HCT116 (cell line): ENCODE results near the gene SPTBN1. TPM values are rescaled to one million over a fixed set of nuclear protein-coding genes. Genes with fewer than 3 reads are reported as not detected.

Source experiments
- ATAC-seq: fragments of 200-7000 bp; cut with Tn5 transposase; 2 replicates; pipeline ENCODE4 v1.9.1; 2020; ENCODE audit warnings: mild to moderate bottlenecking, moderate library complexity
- BruUV-seq: library from RNA; stranded (reverse); fragments of 400-500 nt; replicated peaks from 2 replicates; lab custom pipeline; 2021; lab: Mats Ljungman, UMichigan
- CTCF ChIA-PET: fragments of 300-600 bp; sonication (Branson Sonifier 250); formaldehyde crosslinking; loops from one replicate; lab custom pipeline; 2021; ENCODE audit warnings: antibody characterized with exemption; lab: Charles Lee
- POLR2A ChIA-PET: fragments of 300-600, 350-600 bp; sonication (Branson Sonifier 250); formaldehyde crosslinking; loops from one replicate; lab custom pipeline; 2021; ENCODE audit warnings: antibody characterized with exemption; lab: Charles Lee
- RAD21 ChIA-PET, 2 experiments: fragments of 300-600 bp; sonication (Branson Sonifier 250); formaldehyde crosslinking; loops; one replicate each; lab custom pipeline; 2023; ENCODE audit warnings: low total read pairs in 2 of 2; ENCODE audit not compliant: uncharacterized antibody in 2 of 2, unreplicated experiment in 2 of 2, low non-redundant PET in 1 of 2; lab: Charles Lee
- DNase-seq: peaks from one replicate; pipeline ENCODE4 v3.0.0-alpha.2; 2010; ENCODE audit warnings: low read depth, low spot score
- H2AFZ ChIP-seq: fragments of 200-600 bp; shearing (Covaris generic), sonication (generic); 2 replicates; pipeline ENCODE4 v1.6.1; 2017; ENCODE audit warnings: low read depth, mixed run types, mixed read lengths, antibody characterized with exemption, low read length; ENCODE audit not compliant: poor library complexity, severe bottlenecking
- H3K27ac ChIP-seq: 2 replicates; pipeline ENCODE4 v1.5.1; 2012; ENCODE audit warnings: low read depth, low read length
- H3K27me3 ChIP-seq: fragments of 200-600 bp; sonication (generic); 2 replicates; pipeline ENCODE4 v1.6.1; 2016; ENCODE audit warnings: mixed run types, low read length, mixed read lengths; ENCODE audit not compliant: insufficient read depth
- H3K36me3 ChIP-seq, 2 experiments: fragments of 200-500 bp in 1 of 2; fragments of 200-600 bp in 1 of 2; sonication (Bioruptor generic) in 1 of 2; sonication (generic) in 1 of 2; 2 replicates each; pipeline versions ENCODE4 v1.5.1 to v1.6.1; 2014 to 2016; ENCODE audit warnings: low read length in 2 of 2, inconsistent platforms in 1 of 2, mixed read lengths in 1 of 2, mixed run types in 1 of 2; ENCODE audit not compliant: insufficient read depth in 2 of 2, control insufficient read depth in 1 of 2
- H3K4me1 ChIP-seq, 2 experiments: fragments of 200-600 bp in 1 of 2; sonication (generic) in 1 of 2; 2 replicates each; pipeline versions ENCODE4 v1.5.1 to v1.6.1; 2012 to 2017; ENCODE audit warnings: low read length in 2 of 2, inconsistent platforms in 1 of 2, mild to moderate bottlenecking in 1 of 2, mixed read lengths in 1 of 2, mixed run types in 1 of 2, moderate library complexity in 1 of 2; ENCODE audit not compliant: insufficient read depth in 2 of 2, control insufficient read depth in 1 of 2
- H3K4me2 ChIP-seq: fragments of 200-600 bp; sonication (generic); 2 replicates; pipeline ENCODE4 v1.6.1; 2017; ENCODE audit warnings: mixed run types, low read length, mixed read lengths
- H3K4me3 ChIP-seq, 2 experiments: fragments of 200-600 bp in 1 of 2; sonication (generic) in 1 of 2; replicated peaks in 1 of 2; 2 replicates each; pipeline ENCODE4 v1.5.1; 2011 to 2016; ENCODE audit warnings: low read length in 2 of 2, control low read depth in 1 of 2, low read depth in 1 of 2, mild to moderate bottlenecking in 1 of 2, mixed read lengths in 1 of 2, mixed run types in 1 of 2
- H3K79me2 ChIP-seq: fragments of 200-600 bp; sonication (generic); 2 replicates; pipeline ENCODE4 v1.6.1; 2017; ENCODE audit warnings: mild to moderate bottlenecking, mixed run types, low read length, moderate library complexity, mixed read lengths; ENCODE audit not compliant: insufficient read depth
- H3K9ac ChIP-seq: fragments of 200-600 bp; sonication (generic); 2 replicates; pipeline ENCODE4 v1.6.1; 2016; ENCODE audit warnings: low read length, mixed read lengths
- H3K9me2 ChIP-seq: fragments of 200-600 bp; sonication (generic), shearing (Covaris generic); 2 replicates; pipeline ENCODE4 v1.6.1; 2017; ENCODE audit warnings: mixed run types, mild to moderate bottlenecking, moderate library complexity; ENCODE audit not compliant: insufficient read depth
- H3K9me3 ChIP-seq, 2 experiments: fragments of 200-500 bp in 1 of 2; fragments of 200-600 bp in 1 of 2; sonication (Bioruptor generic) in 1 of 2; sonication (generic) in 1 of 2; 2 replicates each; pipeline ENCODE4 v1.6.1; 2014 to 2017; ENCODE audit warnings: low read length in 2 of 2, mixed read lengths in 2 of 2, inconsistent platforms in 1 of 2, low read depth in 1 of 2, mild to moderate bottlenecking in 1 of 2, mixed run types in 1 of 2, moderate library complexity in 1 of 2; ENCODE audit not compliant: control insufficient read depth in 1 of 2, insufficient read depth in 1 of 2
- H4K20me1 ChIP-seq: fragments of 200-600 bp; sonication (generic), shearing (Covaris generic); 2 replicates; pipeline ENCODE4 v1.6.1; 2017; ENCODE audit warnings: mixed run types, mild to moderate bottlenecking, moderate library complexity; ENCODE audit not compliant: insufficient read depth
- CBX3 ChIP-seq: IDR thresholded peaks from 2 replicates; pipeline ENCODE4 v1.6.1; 2012; ENCODE audit warnings: low read depth
- CEBPB ChIP-seq: IDR thresholded peaks from 2 replicates; pipeline ENCODE4 v1.6.1; 2012; ENCODE audit warnings: low read depth
- CTCF ChIP-seq, 3 experiments: fragments of 200-600 bp in 1 of 3; sonication (generic) in 1 of 3; IDR thresholded peaks in 2 of 3; conservative IDR thresholded peaks in 1 of 3; 2 replicates each; pipeline ENCODE4 v1.5.1; 2012 to 2017; ENCODE audit warnings: low read depth in 2 of 3, low read length in 2 of 3, antibody characterized with exemption in 1 of 3, borderline replicate concordance in 1 of 3, control low read depth in 1 of 3, mild to moderate bottlenecking in 1 of 3, mixed read lengths in 1 of 3, mixed run types in 1 of 3, moderate library complexity in 1 of 3; ENCODE audit not compliant: insufficient read depth in 1 of 3
- EGR1 ChIP-seq: IDR thresholded peaks from 2 replicates; pipeline ENCODE4 v1.6.1; 2012; ENCODE audit warnings: low read depth
- ELF1 ChIP-seq: IDR thresholded peaks from 2 replicates; pipeline ENCODE4 v1.6.1; 2012; ENCODE audit warnings: low read depth, borderline replicate concordance
- EZH2phosphoT487 ChIP-seq: fragments of 200-600 bp; IDR thresholded peaks from 2 replicates; pipeline ENCODE4 v1.6.1; 2018; ENCODE audit warnings: antibody characterized with exemption, borderline replicate concordance
- FOSL1 ChIP-seq: IDR thresholded peaks from 2 replicates; pipeline ENCODE4 v1.6.1; 2012; ENCODE audit warnings: low read depth
- MAX ChIP-seq: IDR thresholded peaks from 2 replicates; pipeline ENCODE4 v1.6.1; 2012
- POLR2A ChIP-seq: IDR thresholded peaks from 2 replicates; pipeline ENCODE4 v1.7.0; 2011; ENCODE audit warnings: borderline replicate concordance; ENCODE audit not compliant: insufficient read depth, insufficient read length; ENCODE audit errors: extremely low read depth
- RAD21 ChIP-seq: IDR thresholded peaks from 2 replicates; pipeline ENCODE4 v1.6.1; 2012; ENCODE audit warnings: low read depth, mild to moderate bottlenecking
- SP1 ChIP-seq: IDR thresholded peaks from 2 replicates; pipeline ENCODE4 v1.6.1; 2012; ENCODE audit warnings: low read depth
- TCF7L2 ChIP-seq: IDR thresholded peaks from 2 replicates; pipeline ENCODE4 v1.7.0; 2011; ENCODE audit warnings: borderline replicate concordance, inconsistent platforms; ENCODE audit not compliant: insufficient read depth, insufficient read length; ENCODE audit errors: extremely low read depth
- YY1 ChIP-seq: IDR thresholded peaks from 2 replicates; pipeline ENCODE4 v1.6.1; 2011; ENCODE audit warnings: low read length, low read depth, moderate library complexity, mild to moderate bottlenecking; ENCODE audit not compliant: insufficient replicate concordance; ENCODE audit errors: extremely low read depth
- ZBTB33 ChIP-seq: IDR thresholded peaks from 2 replicates; pipeline ENCODE4 v1.6.1; 2011; ENCODE audit warnings: mild to moderate bottlenecking, low read length, moderate library complexity; ENCODE audit not compliant: insufficient replicate concordance; ENCODE audit errors: extremely low read depth
- ZFX ChIP-seq: fragments of 450-650 bp; IDR thresholded peaks from 2 replicates; pipeline ENCODE4 v1.6.1; 2017
- ZNF274 ChIP-seq: fragments of 200-500 bp; sonication (Bioruptor generic); IDR thresholded peaks from 2 replicates; pipeline ENCODE4 v1.6.1; 2014; ENCODE audit warnings: mild to moderate bottlenecking, low read depth, low read length, inconsistent platforms
- intact Hi-C: fragments of 100-400 bp; cut with micrococcal nuclease; formaldehyde crosslinking; loops from 2 replicates; pipeline ENCODE4 v1.10.0; 2022
- total RNA-seq: library from RNA; stranded (reverse); gene quantifications from one replicate; pipeline ENCODE4 v1.2.1, GENCODE V29; 2021; ENCODE audit not compliant: unreplicated experiment

SPTBN1 gene
- total RNA-seq, 1 experiment from 2014 or later = 84.4 TPM

GRCh38 chr2:54602736-54603322 is 146.7 kb downstream of the SPTBN1 start:
- peaks cover 86% of the 10 kb centered on the region for H3K79me2 ChIP-seq
- no peak for ATAC-seq
- TF ChIP-seq RAD21 (no peak), SP1 (no peak), ZNF274 (no peak), FOSL1 (no peak), MAX (no peak), POLR2A (no peak), EZH2phosphoT487 (no peak), EGR1 (no peak), ELF1 (no peak), CEBPB (no peak), CBX3 (no peak), ZBTB33 (no peak), TCF7L2 (no peak), ZFX (no peak), CTCF (IDR thresholded peaks at IDR 0.05 in 2 of 3, conservative IDR thresholded peaks at IDR 0.05 in 1 of 3; ENCODE audit: borderline replicate concordance in 1 of 3, insufficient read depth in 1 of 3, low read depth in 2 of 3, low read length in 2 of 3) (no peak), YY1 (no peak)
- TF ChIP-seq, all 23 proteins: peak for 0
- no peak overlapping the region for H3K4me2 ChIP-seq
- H4K20me1 ChIP-seq = no peaks in the 10 kb centered on the region
- CTCF ChIA-PET = no interaction called here
- H3K36me3 ChIP-seq = no peaks in the 10 kb centered on the region
- H3K27me3 ChIP-seq = no peaks in the 10 kb centered on the region
- H2AFZ ChIP-seq = no peak overlapping the region
- no peaks in the 10 kb centered on the region for H3K9me2 ChIP-seq
- RAD21 ChIA-PET = no interaction called here
- POLR2A ChIA-PET = no interaction called here
- BruUV-seq = no TSS peak
- no peak overlapping the region for H3K4me3 ChIP-seq
- peaks cover 0 to 15% of the 10 kb centered on the region in 2 experiments; a peak in 1 of 4 replicates for H3K4me1 ChIP-seq
- H3K9ac ChIP-seq = no peak overlapping the region
- no peak overlapping the region for H3K27ac ChIP-seq
- no peak for DNase-seq
- H3K9me3 ChIP-seq = no peaks in the 10 kb centered on the region
- intact Hi-C loops = no loop called here
